ENCODE results near the gene MAP3K2.

Gene MAP3K2

DNA sequence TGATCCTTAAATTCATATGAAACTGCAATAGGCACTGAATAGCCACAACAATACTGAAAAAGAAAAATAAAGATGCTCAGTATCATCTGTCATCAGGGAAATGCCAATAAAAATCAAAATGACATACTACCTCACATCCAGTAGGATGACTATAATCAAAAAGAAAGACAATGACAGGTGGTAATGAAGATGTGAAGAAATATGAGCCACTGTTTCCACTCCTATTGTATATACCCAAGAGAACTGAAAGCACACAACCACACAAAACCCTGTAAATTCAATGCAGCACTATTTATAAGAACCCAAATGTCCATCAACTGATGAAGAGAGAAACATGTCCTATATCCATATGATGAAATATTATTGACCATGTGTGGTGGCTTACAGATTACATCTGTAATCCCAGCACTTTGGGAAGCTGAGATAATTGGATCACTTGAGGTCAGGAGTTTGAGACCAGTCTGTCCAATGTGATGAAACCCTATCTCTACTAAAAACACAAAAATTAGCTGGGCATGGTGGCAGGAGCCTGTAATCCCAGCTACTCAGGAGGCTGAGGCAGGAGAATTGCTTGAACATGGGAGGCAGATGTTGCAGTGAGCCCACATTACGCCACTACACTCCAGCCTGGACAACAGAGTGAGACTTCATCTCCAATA, 39.9 kb downstream of the MAP3K2 start:
- peak; percentile 87 for DNase-seq

DNA sequence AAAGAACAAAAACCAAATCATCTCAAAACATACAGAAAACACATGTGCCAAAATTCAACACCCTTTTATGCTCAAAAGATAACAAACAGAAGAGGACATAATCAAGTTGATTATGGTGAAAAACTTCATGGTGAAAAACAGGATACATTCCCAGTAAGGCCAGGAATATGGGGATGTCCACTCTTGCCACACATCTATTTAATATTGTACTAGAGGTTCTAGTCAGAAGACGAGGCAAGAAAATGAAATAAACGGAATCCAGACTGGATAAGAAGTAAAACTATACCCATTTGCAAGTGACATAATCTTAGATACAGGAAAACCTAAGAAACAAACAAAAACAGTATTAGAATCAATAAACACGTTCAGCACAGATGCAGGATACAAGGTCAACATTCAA, 40.8 kb downstream of the MAP3K2 start:
- DNase-seq = no peak

DNA sequence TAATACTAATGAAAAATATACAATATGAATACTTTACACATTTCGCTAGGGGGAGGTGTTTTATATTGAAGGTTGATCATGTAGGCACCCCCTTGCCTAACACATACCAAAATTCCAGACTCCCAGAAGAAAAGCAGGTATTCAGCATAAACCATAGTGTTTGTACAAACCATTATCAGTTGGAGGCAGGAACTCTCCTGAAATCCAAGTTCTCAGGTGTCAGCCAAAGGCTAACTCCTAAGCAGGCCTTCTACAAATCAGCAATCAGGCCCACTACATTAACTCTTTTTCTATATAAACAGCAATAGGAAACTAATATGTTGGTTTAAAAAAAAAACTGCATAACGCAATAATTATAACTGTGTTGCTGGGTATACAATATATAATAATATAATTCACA, 44.5 kb downstream of the MAP3K2 start:
- no peak for DNase-seq

DNA sequence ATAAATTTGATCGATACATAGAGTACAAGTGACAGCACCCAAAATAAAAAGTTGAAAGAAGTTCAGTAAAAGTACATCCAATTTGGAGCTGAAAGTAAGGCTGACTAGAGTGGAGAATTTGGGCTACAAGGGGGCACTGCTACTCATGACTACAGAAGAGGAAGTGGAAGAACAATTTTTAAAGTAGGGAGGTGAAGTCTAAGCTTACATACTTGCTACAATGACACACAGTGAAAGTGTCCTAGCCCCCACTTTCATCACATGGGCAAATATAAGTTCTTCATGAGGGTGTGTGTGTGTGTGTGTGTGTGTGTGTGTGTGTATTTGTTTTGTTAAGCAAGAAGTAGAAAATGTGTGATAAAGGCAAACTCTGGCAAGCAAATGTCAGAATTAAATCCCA, 45.7 kb downstream of the MAP3K2 start:
- DNase-seq = no peak

DNA sequence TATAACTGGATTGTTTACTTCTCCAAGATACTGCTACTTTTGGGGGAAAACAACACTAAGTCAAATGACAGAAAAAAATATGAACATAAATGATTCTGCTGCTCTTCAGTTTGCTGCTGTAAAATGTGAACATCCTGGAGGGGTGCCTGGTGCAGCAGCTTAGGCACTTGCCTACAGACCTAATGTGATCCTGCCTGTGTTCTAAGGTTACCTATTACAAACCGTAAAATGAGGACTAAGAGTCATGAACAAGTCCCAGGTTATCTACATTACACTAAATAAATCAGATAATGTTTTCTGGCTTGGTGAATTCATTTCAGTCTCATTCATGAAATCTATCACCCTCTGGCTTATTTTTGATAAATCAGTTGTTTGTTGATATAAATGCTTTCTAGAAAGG, 55.4 kb downstream of the MAP3K2 start:
- no peak for DNase-seq

DNA sequence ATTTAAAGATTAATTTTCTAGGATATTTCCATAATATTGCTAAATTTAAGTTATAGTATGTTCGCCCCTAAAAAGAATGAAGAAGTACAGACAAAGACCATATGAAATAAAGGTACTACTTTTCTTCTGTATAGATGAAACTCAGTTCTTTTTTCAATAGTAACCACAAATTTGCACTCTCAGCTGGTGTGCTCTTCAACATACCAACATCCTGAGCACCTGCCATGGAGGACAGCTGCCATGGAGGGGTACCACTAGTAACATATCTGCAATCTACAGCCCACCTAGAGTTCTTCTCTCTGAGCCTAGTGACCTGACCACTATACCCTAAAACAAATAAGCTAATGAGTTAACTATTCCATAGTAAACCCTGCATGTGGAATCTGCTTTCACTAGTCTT, 57.0 kb downstream of the MAP3K2 start:
- no peak for DNase-seq

DNA sequence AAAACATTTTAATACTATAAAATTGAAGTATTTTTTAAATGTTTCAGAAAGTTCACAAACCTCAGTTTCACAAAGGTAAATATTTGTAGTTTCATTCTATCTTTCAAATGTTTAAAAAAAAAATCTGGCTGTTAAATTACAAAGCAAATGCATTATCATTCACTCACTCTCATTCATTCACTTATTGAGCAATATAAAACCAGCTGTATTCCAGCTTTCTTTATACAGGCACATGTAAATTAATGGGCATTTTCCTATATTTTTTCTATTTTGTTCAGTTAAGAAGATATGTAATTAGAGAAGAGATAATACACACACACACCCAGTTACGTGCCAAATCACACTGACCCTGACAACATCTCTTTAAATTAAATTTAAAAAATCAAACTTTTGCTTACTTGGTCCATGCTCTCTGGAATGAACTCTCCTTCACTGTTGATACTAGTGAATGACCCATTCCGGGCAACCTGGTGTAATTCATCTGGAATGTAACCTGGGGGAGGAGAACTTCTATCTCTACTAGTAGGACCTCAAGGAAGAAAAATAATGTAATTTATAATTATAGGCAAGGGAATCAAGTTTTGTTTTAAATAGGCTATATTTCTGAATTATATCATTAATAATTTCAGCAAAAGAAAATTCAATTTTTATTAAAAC, 61.4 kb downstream of the MAP3K2 start:
- DNase-seq = no peak

DNA sequence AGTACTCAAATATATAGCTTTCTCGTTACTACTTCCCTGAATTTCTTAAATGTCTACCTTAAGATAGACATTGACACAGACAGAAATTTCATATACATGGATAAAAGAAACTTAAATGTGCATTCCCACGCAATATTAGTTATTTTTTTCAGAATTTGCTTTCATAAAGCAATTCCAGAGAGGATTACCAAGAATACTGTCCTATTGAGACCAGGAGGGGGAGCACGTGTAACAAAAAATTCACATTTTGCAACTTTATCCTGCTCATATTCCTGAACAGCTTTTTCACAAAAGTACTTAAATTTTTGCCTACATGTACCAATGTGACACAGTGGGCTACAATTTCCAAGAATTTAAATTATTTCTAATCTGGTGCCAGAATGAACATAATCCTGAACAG, 63.1 kb downstream of the MAP3K2 start:
- DNase-seq = peak; percentile 59

DNA sequence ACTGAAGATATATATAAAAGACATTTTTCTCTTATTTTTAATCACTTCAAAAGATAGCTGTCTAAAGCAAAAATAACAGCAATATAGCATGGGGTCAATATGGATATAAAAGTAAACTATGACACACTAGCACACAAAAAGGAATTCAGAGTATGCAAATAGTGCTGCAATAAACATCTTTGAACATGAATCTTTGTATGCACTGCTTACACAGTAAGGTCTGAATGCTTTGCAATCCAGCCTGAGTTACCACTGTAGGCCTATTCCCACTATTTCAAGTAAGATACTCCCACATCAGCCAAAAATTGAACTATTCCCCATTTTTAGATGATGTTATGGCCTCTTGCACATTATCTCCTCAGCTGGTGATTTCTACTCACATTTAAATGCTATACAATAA, 66.5 kb downstream of the MAP3K2 start:
- DNase-seq = no peak

DNA sequence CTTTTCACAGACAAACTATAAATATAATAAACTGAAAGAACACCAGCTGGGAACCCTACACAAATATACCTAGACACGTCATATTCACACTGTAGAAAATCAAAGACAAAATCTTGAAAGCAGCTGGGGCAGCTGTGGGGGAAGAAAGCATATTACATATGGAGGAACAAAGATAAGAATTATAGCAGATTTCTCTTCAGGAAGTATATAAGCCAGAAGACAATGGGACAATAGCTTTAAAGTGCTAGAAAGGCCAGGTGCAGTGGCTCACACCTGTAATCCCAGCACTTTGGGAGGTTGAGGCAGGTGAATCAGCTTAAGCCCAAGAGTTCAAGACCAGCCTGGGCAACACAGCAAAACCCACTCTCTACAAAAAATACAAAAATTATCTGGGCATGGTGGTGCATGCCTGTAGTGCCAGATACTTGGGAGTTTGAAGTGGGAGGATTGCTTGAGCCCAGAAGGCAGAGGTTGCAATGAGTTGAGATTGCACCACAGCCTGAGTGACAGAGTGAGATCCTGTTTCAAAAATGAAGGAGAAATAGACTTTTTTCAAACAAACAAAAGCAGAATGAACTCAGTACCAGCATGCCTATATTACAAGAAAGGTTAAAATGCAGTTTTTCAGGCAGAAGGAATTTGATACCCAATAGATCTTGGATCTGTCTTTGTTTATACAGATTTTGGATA, 67.0 kb downstream of the MAP3K2 start:
- DNase-seq = no peak

DNA sequence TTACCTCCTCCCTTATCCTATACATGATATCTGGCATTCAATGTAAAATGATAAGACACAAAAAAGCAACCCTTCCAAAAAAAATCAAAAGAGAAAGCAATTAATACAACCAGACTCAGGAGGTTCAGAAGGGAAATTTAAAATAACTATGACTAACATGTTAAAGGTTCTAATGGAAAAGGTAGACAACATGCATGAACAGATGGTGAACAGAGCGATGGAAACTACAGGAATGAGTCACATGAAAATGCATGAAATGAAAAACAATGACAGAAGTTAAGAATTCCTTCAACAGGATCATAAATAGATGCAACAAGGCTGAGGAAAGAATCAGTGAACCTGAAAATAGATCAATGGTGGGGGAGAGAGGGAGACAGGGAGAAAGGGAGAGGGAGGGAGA, 67.7 kb downstream of the MAP3K2 start:
- peak; percentile 31 for DNase-seq

DNA sequence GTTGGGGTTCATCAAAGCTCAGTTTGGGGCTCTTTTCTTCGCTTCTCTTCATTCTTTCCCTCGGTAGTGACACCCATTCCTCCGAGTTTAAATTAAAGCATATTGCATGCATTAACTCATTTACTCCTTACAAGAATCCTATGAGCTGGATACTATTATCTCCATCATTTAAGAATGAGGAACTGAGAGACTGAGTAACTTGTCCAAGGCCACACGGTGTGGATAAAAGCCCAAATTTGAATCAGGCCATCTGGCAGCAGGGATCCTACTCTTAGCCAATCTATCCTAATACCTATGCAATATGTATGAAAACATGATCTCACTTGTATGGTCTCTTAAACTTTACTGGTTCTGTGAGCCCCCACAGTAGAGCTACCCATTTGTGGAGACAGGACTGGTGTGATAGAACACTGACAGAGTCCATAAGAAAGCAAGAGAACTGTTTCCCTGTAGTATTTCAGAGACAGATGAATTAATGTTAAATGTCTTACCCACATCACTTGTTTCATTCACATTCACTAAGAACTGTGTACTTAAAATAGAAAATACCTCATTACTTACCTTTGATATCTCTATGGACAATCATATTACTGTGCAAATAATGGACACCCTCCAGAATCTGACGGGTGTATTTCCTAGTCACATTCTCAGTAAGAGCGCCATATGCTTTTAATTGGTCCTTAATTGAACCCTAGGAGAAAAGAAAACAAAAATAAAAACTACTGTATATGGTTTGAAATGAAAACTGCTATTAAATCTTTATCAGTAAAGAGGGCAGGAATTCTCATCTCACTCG, 73.4 kb downstream of the MAP3K2 start:
- DNase-seq = peak; percentile 11

DNA sequence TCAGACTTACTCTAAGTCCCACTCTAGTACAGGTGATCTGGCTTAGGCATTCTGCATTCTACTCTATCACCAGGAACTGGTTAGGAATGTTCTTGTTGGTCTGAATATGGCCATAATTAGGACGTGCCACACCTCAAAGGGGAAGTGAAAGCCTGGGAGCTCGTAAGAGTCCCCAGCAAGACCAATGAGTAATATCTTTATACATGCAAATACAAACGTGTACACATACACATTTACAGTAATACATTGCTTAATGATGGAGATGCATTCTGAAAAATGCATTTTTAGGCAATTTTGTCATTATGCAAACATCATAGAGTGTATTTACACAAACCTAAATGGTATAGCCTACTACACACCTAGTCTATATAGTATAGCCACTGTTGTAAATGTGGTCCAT, 74.4 kb downstream of the MAP3K2 start:
- no peak for DNase-seq

DNA sequence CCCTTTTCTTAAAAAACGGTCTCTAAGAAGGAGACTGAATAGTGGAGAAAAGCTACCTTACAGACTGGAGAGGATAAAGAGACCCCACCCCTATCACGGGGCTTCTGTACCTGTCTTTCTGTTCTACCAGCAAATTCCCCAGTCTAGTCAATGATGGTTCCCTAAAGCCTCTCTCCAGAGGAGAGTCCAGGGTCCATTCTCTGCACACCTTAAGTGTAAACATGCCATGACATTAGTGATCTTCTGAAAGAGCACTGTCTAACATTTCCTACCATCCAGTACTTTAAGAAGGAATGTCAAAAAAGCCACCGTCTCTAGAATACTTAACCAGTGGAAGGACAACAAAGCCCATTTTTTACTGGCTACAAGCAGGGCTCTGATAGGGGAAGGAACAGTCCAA, 76.8 kb downstream of the MAP3K2 start:
- no peak for DNase-seq

DNA sequence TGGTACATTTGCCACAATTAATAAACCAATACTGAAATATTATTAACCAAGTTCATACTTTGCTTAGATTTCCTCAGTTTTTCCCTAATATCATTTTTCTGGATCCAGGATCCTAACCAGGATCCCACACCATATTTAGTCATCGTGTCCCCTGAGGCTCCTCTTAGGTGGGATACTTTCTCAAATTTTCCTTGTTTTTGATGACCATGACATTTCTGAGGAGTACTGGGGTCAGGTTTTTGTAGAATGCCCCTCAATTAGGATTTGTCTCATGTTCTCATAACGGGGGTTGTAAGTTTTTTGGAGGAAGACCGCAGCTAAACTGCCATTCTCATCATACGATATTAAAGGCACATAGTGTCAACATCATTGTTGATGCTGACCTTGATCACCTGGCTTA, 78.3 kb downstream of the MAP3K2 start:
- DNase-seq = no peak

DNA sequence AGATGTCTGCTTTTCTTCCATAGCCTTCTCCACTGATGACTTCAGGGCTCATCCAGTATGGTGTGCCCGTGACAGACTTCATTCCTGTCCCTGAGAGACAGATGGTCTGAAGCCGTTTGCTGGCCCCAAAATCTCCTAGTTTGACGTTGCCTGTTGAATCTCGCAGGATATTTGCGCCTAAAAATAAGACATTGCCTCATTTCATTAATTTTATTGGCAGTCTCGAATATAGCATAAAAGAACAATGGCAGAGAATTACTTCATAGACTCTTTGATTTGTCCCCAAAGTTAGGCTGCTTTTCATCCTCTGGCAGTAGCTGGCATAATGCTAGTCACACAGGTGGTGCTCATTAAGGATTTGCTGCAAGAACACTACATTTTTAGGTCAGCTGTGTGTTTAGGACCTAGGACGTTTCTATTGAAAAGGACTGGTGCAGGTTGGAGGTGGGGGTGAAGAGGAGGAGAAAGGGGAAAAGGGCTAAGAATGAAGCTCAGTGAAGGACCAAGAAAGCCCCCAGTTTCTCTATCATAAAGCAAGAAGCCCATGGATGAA, 79.1 kb downstream of the MAP3K2 start:
- peak; percentile 97 for DNase-seq

DNA sequence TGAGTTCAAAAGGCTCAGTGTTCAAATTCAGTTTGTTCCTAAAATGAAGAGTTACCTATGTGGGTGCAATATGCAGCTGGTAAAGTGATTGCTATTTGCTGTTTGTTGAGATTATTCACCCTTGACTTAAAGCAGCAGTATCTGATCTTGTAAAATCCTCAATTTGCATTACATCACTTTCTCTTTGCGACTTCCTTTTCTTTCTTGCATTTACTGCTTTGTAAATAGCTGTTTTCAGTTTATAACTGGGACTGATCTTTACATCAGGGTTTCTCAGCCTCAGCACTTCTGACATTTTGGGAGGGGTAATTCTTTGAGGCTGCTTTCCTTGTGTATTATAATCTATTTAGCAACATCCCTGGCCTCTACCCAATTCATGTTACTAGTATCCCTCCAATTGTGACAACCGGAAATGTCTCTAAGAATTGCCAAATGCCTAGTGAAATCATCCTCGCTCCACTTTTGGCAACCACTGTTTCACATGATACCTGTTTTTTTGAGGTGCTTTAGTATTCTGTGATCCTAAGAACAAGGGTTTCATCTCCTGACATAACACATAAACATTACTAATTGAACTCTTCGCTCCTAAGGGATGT, 81.7 kb downstream of the MAP3K2 start:
- DNase-seq = no peak

DNA sequence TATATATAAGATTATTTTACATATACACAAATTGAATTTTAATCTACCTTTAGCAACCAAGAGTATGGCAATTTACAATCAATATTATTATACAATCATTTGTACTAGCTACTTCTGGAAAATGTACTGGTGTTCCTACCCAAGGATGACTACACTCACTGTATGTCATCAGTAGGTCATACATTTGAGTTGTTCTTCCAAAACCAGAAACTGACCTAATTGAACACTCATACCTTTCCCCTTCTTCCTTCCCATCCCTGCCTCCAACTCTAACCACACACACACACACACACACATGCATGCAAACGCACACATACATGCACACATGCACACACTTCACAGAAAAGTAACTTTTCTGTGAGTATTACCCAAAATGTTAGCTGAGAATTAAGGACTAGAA, 85.6 kb downstream of the MAP3K2 start:
- no peak for DNase-seq

DNA sequence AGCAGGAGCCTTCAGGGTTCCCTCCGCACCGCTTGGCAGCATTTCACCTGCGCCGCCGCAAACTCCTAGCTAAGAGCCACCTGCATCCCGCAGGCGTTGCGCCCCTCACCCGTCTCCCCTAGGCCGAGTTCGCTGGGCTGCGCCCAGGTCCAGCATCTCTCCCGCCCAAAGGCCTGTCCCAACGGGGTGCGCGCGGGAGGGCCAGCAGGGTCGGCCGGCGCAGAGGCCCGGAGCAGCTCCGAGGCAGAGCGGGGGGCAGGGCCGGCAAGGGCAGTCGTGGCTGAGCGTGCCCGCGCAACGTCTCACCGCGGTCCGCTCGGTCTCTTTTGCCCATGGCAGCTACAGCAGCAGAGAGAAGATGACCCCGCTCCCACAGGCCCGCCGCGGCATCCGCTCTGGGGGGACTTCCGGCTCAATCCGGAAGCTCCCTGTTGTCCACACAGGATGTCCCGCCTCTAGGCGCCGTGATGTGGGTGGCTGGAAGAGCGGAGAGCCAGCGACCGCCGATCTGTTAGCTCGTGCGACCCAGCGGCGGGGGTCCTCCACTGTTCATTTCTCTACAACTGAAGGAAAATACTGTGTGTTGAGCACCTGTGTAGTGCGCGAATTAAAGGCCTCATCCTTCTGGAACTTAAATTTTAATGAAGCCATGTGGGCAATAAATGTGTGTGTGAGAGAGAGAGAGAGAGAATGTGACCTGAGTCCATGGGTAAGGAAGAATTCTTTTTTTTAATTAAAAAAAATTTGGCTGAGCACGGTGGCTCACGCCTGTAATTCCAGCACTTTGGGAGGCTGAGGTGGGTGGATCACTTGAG, 93.8 kb downstream of the MAP3K2 start, which contains the start of gene ERCC3:
Gene ERCC3, minus strand, starts transcription at position 397 of the 815 bp plus-strand sequence. Its CDS starts 63 bp downstream, at position 334.
- peak; percentile 86 for DNase-seq

DNA sequence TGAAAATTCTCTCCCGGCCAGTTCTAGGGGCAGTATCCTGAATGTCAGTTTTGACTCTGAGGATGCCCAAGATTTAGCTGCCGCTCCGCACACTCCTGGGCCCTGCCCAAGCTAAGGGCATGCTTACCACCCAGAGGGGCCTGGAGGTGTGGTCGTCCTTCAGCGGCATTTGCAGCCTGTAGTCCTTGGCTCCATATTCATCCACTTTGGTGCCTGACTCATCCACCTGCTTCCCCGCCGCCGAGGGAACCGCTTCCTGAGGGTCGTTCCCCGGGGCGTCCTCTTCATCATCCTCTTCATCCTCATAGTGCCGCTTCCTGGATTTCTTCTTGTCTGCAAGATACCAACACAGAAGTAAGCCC, 94.4 kb downstream of the MAP3K2 start:
- DNase-seq = no peak

DNA sequence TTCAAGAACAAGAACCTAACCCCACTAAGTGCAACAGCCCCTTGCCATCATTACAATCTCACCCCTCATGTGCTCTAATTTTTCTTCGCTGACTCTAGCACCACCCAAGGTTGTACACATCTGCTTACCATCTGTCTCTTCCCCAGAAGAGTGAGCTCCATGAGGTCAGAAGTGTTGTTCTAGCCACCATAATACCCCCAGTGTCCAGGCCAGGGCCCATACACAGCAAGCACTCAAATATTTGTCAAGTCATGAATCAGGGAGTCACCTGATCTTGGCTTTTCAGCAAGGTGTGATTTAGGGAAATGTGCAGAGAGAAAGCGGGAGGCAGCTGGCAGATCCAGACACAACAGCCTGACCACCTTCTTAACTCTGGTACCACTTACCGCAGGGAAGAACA, 99.5 kb downstream of the MAP3K2 start:
- DNase-seq = no peak

DNA sequence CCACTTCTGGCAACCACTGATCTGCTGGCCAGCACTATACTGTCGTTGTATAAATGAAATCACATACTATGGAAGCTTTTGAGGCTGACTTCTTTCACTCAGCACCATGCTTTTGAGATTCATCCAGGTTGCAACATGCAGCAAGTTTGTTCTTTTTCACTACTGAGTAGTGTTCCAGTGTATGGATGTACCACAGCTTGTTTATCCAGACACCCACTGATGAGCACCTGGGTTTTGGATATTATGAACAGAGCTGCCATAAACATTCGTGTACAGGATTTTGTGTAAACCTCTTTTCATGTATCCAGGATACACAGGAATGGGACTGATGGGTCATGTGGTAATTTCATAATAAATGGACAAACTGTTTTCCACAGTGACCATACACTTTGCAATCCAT, 104.5 kb downstream of the MAP3K2 start:
- no peak for DNase-seq

Data from NCI-H2171 treated with DMSO at 0.1 percent for 48 hours (cell line).